OCI-LY1 (cell line): Measurements from ENCODE around the gene BASP1.

Experiments used
- CTCF ChIP-seq: fragments of 200-600 bp; sonication (generic), shearing (Covaris generic); IDR thresholded peaks from 2 replicates; pipeline ENCODE4 v1.5.1; 2017; ENCODE audit warnings: mild to moderate bottlenecking, antibody characterized with exemption, low read length, moderate library complexity, mixed read lengths
- EZH2 ChIP-seq: fragments of 200-600 bp; sonication (generic), shearing (Covaris generic); IDR thresholded peaks from 2 replicates; pipeline ENCODE4 v1.8.0; 2017; ENCODE audit warnings: borderline replicate concordance, mixed run types, mild to moderate bottlenecking, antibody characterized with exemption, low read length, moderate library complexity, mixed read lengths

- TF ChIP-seq CTCF, result no peak
- TF ChIP-seq EZH2, result no peak
Measured at GRCh38 chr5:17180864-17181723, 36.3 kb upstream of the BASP1 start.
